OCI-LY1 (cell line): ENCODE data around the gene AAR2.

ENCODE experiments used
- H2AFZ ChIP-seq: fragments of 200-600 bp; sonication (generic), shearing (Covaris generic); 2 replicates; pipeline ENCODE4 v1.6.0; 2014; ENCODE audit warnings: antibody characterized with exemption, mild to moderate bottlenecking, low read length
- H3F3A ChIP-seq: fragments of 200-600 bp; sonication (generic), shearing (Covaris generic); 2 replicates; pipeline ENCODE4 v1.6.0; 2014; ENCODE audit warnings: mild to moderate bottlenecking, antibody characterized with exemption, low read length, moderate library complexity; ENCODE audit not compliant: insufficient read depth
- H3K27ac ChIP-seq: fragments of 200-600 bp; sonication (generic); 2 replicates; pipeline ENCODE4 v1.5.1; 2014; ENCODE audit warnings: low read length, mixed run types, mild to moderate bottlenecking, low read depth; ENCODE audit not compliant: poor library complexity, severe bottlenecking
- H3K27me3 ChIP-seq: fragments of 200-600 bp; sonication (generic); 2 replicates; pipeline ENCODE4 v1.6.0; 2014; ENCODE audit warnings: antibody characterized with exemption, mild to moderate bottlenecking, low read length, moderate library complexity; ENCODE audit not compliant: insufficient read depth
- H3K36me3 ChIP-seq: fragments of 200-600 bp; sonication (generic); 2 replicates; pipeline ENCODE4 v1.6.1; 2014; ENCODE audit warnings: mild to moderate bottlenecking, antibody characterized with exemption, low read length, moderate library complexity, mixed read lengths; ENCODE audit not compliant: insufficient read depth
- H3K4me1 ChIP-seq: fragments of 200-600 bp; sonication (generic); 2 replicates; pipeline ENCODE4 v1.5.1; 2014; ENCODE audit warnings: mild to moderate bottlenecking, low read length, moderate library complexity; ENCODE audit not compliant: insufficient read depth, severe bottlenecking
- H3K4me2 ChIP-seq: fragments of 200-600 bp; sonication (generic), shearing (Covaris generic); 2 replicates; pipeline ENCODE4 v1.6.1; 2014; ENCODE audit warnings: low read length
- H3K4me3 ChIP-seq: fragments of 200-600 bp; sonication (generic); 2 replicates; pipeline ENCODE4 v1.5.1; 2014; ENCODE audit warnings: low read length, low read depth, mild to moderate bottlenecking, mixed read lengths; ENCODE audit not compliant: poor library complexity, severe bottlenecking
- H3K79me2 ChIP-seq: fragments of 200-600 bp; shearing (Covaris generic); 2 replicates; pipeline ENCODE4 v1.6.1; 2016; ENCODE audit warnings: mixed run types, low read length, mixed read lengths; ENCODE audit not compliant: insufficient read depth
- H3K9ac ChIP-seq: fragments of 200-600 bp; sonication (generic), shearing (Covaris generic); 2 replicates; pipeline ENCODE4 v1.6.1; 2014; ENCODE audit warnings: mild to moderate bottlenecking, low read length, mixed read lengths
- H3K9me2 ChIP-seq: fragments of 200-600 bp; sonication (generic), shearing (Covaris generic); 2 replicates; pipeline ENCODE4 v1.6.1; 2014; ENCODE audit warnings: low read depth, mild to moderate bottlenecking, low read length, mixed read lengths
- H3K9me3 ChIP-seq: fragments of 200-600 bp; shearing (Covaris generic); 2 replicates; pipeline ENCODE4 v1.6.1; 2014; ENCODE audit warnings: low read length, mixed read lengths
- H4K20me1 ChIP-seq: fragments of 200-600 bp; sonication (generic), shearing (Covaris generic); 2 replicates; pipeline ENCODE4 v1.6.0; 2016; ENCODE audit warnings: mild to moderate bottlenecking, low read length; ENCODE audit not compliant: insufficient read depth
- EZH2 ChIP-seq: fragments of 200-600 bp; sonication (generic), shearing (Covaris generic); IDR thresholded peaks from 2 replicates; pipeline ENCODE4 v1.8.0; 2017; ENCODE audit warnings: borderline replicate concordance, mixed run types, mild to moderate bottlenecking, antibody characterized with exemption, low read length, moderate library complexity, mixed read lengths
- TF ChIP-seq, protein P1 (sequence below): fragments of 200-600 bp; sonication (generic), shearing (Covaris generic); IDR thresholded peaks from 2 replicates; pipeline ENCODE4 v1.5.1; 2017; ENCODE audit warnings: mild to moderate bottlenecking, antibody characterized with exemption, low read length, moderate library complexity, mixed read lengths

Gene AAR2

DNA sequence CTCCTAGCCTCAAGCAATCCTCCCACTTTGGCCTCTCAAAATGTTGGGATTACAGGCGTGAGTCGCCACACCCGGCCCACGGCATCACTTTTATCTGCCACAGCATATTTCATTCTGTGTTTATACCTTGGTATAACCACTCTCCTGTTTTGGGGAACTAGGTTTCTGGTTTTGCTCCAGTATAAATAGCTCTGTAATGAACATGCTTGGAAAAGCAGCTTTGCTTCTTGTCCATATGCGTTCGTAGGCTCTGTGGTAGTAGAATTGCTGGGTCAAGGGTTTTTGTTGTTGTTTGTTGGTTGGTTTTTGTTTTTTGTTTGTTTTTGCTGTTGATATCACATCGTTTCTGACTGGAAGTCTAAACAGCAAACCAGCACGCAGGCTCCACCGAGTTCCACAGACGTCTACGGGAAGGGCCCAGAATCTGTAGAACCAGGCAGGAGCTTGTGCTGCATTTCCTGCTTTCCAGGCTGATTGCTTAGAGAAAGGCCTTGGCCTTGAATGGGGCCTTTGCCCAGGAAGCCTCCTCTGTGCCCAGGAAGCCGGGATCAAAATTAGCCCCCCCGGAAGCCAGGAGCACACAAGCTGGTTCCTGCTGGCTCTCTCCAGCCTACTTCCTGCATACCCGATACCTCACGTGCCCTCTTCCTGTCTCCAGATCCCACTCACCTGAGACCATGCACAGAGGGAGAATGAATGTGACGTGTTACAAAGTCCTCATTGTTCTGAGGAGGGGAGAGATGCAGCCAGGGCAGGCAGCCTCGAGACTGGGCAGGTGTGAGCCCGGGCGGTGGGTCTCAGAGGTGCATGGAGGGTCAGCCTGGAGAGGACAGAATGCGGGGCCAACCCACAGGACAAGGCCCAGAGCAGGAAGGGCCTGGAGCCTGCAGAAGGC is 34.7 kb downstream of the AAR2 start:
- H3K4me1 ChIP-seq, result no peaks in the 10 kb centered on the region
- TF ChIP-seq, protein P1, sequence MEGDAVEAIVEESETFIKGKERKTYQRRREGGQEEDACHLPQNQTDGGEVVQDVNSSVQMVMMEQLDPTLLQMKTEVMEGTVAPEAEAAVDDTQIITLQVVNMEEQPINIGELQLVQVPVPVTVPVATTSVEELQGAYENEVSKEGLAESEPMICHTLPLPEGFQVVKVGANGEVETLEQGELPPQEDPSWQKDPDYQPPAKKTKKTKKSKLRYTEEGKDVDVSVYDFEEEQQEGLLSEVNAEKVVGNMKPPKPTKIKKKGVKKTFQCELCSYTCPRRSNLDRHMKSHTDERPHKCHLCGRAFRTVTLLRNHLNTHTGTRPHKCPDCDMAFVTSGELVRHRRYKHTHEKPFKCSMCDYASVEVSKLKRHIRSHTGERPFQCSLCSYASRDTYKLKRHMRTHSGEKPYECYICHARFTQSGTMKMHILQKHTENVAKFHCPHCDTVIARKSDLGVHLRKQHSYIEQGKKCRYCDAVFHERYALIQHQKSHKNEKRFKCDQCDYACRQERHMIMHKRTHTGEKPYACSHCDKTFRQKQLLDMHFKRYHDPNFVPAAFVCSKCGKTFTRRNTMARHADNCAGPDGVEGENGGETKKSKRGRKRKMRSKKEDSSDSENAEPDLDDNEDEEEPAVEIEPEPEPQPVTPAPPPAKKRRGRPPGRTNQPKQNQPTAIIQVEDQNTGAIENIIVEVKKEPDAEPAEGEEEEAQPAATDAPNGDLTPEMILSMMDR, result no peak
- no peak for TF ChIP-seq EZH2
- H3K79me2 ChIP-seq, result no peaks in the 10 kb centered on the region
- no peak overlapping the region for H3K9ac ChIP-seq
- H3K27me3 ChIP-seq, result peaks cover 6% of the 10 kb centered on the region; the same call in 1 of the 2 replicates
- H3K9me2 ChIP-seq, result no peaks in the 10 kb centered on the region
- no peaks in the 10 kb centered on the region for H3K36me3 ChIP-seq
- H2AFZ ChIP-seq, result no peak overlapping the region
- H3K9me3 ChIP-seq, result no peaks in the 10 kb centered on the region
- H3K27ac ChIP-seq, result no peak overlapping the region
- no peaks in the 10 kb centered on the region for H3F3A ChIP-seq
- no peak overlapping the region for H3K4me2 ChIP-seq
- H3K4me3 ChIP-seq, result no peak overlapping the region
- no peaks in the 10 kb centered on the region for H4K20me1 ChIP-seq

DNA sequence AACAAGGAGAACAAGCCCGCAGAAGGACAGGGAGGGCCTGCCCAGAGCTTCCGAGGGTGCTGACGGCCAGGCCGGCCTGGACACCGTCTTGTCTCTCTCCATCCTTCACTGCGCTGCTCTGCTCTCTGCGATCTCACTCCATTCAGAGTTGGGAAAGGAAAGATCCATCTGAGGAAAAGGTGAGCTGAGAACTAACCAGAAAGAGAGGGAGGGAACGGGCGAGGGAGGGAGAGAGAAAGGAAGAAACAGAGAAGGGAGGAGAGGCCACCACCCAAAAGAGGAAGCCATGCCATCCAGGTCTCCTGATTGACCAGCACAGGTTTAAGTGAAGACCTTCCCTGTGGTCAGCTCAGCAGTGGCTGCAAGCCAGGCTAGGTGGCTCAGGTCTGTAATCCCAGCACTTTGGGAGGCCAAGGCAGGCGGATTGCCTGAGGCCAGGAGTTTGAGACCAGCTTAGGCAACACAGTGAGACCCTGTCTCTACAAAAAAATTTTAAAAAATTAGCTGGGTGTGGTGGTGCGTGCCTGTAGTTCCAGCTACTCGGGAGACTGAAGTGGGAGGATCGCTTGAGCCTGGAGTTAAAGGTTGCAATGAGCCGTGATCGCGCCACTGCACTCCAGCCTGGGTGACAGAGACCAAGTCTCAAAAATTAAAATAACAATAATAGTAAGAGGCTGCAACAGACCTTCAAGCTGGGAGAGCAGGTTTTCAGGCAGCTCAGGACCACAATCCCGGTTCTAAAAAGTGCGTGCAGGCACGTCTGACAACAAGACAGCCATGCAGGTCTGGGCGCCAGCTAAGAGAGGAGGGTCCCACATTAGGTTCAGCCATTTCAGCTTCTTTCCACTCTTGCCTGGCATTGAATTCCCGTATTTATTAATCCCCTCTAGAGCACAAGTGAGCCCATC is 35.6 kb downstream of the AAR2 start:
- no peak overlapping the region for H2AFZ ChIP-seq
- no peak overlapping the region for H3K4me3 ChIP-seq
- no peaks in the 10 kb centered on the region for H3K9me2 ChIP-seq
- H3K79me2 ChIP-seq, result no peaks in the 10 kb centered on the region
- no peaks in the 10 kb centered on the region for H3K4me1 ChIP-seq
- no peak overlapping the region for H3K9ac ChIP-seq
- H3F3A ChIP-seq, result no peaks in the 10 kb centered on the region
- no peak overlapping the region for H3K4me2 ChIP-seq
- no peak overlapping the region for H3K27ac ChIP-seq
- TF ChIP-seq, protein P1, result no peak
- no peak for TF ChIP-seq EZH2
- H4K20me1 ChIP-seq, result no peaks in the 10 kb centered on the region
- no peaks in the 10 kb centered on the region for H3K36me3 ChIP-seq
- peaks cover 5% of the 10 kb centered on the region; the same call in 1 of the 2 replicates for H3K27me3 ChIP-seq
- H3K9me3 ChIP-seq, result no peaks in the 10 kb centered on the region

DNA sequence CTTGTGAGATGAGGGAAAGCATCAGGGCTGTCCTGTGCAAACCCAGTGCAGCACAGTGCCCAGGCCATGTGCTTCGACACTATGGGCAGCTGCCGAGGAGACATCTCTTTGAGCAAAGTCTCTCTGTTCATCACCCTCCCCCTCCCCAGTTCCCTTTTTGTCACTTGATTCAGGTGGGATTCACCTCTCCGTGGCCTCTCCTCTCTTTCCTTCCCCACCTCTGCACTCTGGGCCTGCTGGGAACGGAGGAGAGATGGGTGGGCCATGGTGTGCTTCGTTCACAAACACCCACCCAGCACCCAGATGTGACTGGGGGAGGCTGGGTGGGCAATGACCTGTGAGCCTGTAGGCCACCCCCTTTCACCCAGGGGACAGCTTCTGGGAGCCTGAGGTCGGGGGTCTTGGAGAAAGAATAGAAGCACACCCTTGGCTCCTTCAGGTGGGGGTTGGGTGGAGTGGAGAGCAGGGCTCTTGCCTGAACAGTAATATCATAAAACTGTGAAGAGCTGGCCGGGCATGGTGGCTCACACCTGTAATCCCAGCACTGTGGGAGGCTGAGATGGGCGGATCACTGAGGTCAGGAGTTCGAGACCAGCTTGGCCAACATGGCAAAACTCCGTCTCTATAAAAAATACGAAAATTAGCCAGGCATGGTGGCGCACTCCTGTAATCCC is 36.4 kb downstream of the AAR2 start:
- H3K79me2 ChIP-seq, result no peaks in the 10 kb centered on the region
- no peak overlapping the region for H3K4me2 ChIP-seq
- no peak overlapping the region for H3K4me3 ChIP-seq
- H3K36me3 ChIP-seq, result no peaks in the 10 kb centered on the region
- no peaks in the 10 kb centered on the region for H3K27me3 ChIP-seq
- no peaks in the 10 kb centered on the region for H3K9me2 ChIP-seq
- H4K20me1 ChIP-seq, result no peaks in the 10 kb centered on the region
- H3K9ac ChIP-seq, result no peak overlapping the region
- TF ChIP-seq, protein P1, result no peak
- no peak for TF ChIP-seq EZH2
- H2AFZ ChIP-seq, result no peak overlapping the region
- no peak overlapping the region for H3K27ac ChIP-seq
- H3F3A ChIP-seq, result no peaks in the 10 kb centered on the region
- H3K4me1 ChIP-seq, result no peaks in the 10 kb centered on the region
- H3K9me3 ChIP-seq, result no peaks in the 10 kb centered on the region
